OCI-LY1 (cell line): Measurements from ENCODE around the gene FAIM.

Experiments used
- CTCF ChIP-seq: fragments of 200-600 bp; sonication (generic), shearing (Covaris generic); IDR thresholded peaks from 2 replicates; pipeline ENCODE4 v1.5.1; 2017; ENCODE audit warnings: mild to moderate bottlenecking, antibody characterized with exemption, low read length, moderate library complexity, mixed read lengths
- EZH2 ChIP-seq: fragments of 200-600 bp; sonication (generic), shearing (Covaris generic); IDR thresholded peaks from 2 replicates; pipeline ENCODE4 v1.8.0; 2017; ENCODE audit warnings: borderline replicate concordance, mixed run types, mild to moderate bottlenecking, antibody characterized with exemption, low read length, moderate library complexity, mixed read lengths

GRCh38 chr3:138678086-138678485 is 69.5 kb downstream of the FAIM start:
- TF ChIP-seq EZH2 = no peak
- TF ChIP-seq CTCF = no peak
